DOHH2 (cell line): Measurements from ENCODE around the gene TRIM74.

Experiments
- EZH2phosphoT487 ChIP-seq: fragments of 200-600 bp; sonication (generic); IDR thresholded peaks from 2 replicates; pipeline ENCODE4 v1.6.1; 2017; ENCODE audit warnings: borderline replicate concordance, mild to moderate bottlenecking, antibody characterized with exemption, low read length, moderate library complexity, mixed read lengths
- TF ChIP-seq, protein P1 (sequence below): fragments of 200-600 bp; sonication (generic); IDR thresholded peaks from one replicate; pipeline ENCODE4 v1.5.1; 2014; ENCODE audit warnings: antibody characterized with exemption, mild to moderate bottlenecking, low read depth, low read length; ENCODE audit not compliant: poor library complexity, severe bottlenecking

DNA sequence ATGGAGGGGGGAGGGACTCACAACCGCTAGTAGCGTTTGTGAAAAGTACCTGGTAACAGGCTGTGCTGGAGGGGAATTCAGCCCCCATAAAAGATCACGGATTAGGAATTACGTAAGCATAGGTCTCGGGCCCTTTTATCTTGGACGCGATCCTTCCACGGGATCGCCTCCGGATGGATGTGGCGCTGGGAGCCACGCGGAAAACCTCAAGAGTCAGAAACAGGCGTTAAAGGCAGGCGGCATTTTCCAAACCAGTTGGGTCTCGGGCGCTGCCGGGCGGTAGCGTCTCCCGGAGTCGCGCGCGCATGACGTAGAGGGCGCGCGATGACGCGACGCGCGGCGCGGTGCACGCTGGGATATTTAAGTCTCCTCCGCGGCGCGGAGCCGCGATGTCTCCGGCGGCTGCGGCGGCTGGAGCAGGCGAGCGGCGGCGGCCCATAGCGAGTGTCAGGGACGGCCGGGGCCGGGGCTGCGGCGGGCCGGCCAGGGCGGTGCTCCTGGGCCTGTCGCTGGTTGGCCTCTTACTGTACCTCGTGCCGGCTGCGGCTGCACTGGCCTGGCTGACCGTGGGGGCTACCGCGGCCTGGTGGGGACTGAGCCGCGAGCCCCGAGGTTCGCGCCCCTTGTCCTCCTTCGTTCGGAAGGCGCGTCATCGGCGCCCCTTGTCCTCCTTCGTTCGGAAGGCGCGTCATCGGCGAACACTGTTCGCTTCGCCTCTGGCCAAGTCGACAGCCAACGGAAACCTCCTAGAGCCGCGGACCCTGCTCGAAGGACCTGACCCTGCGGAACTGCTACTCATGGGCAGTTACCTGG lies 44.3 kb downstream of the TRIM74 start, which contains the start of gene POM121:
- TF ChIP-seq, protein P1, sequence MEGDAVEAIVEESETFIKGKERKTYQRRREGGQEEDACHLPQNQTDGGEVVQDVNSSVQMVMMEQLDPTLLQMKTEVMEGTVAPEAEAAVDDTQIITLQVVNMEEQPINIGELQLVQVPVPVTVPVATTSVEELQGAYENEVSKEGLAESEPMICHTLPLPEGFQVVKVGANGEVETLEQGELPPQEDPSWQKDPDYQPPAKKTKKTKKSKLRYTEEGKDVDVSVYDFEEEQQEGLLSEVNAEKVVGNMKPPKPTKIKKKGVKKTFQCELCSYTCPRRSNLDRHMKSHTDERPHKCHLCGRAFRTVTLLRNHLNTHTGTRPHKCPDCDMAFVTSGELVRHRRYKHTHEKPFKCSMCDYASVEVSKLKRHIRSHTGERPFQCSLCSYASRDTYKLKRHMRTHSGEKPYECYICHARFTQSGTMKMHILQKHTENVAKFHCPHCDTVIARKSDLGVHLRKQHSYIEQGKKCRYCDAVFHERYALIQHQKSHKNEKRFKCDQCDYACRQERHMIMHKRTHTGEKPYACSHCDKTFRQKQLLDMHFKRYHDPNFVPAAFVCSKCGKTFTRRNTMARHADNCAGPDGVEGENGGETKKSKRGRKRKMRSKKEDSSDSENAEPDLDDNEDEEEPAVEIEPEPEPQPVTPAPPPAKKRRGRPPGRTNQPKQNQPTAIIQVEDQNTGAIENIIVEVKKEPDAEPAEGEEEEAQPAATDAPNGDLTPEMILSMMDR: no peak
- no peak for TF ChIP-seq EZH2phosphoT487
